ENCODE measurements around the gene INO80E. TPM values are rescaled to one million over a fixed set of nuclear protein-coding genes. Genes with fewer than 3 reads are reported as not detected.

INO80E gene
- total and polyA plus RNA-seq, 4 donors, result 46.1 to 108 (median 62.0) TPM

- H3K27me3 ChIP-seq (ENCODE audit: control insufficient read depth in 1 of 2, insufficient read depth in 2 of 2, low read length in 1 of 2), result no peaks in the 10 kb centered on the region
- 38 to 40% methylated on average over 11 to 13 of the region's 13 CpGs for WGBS, 2 donors
- intact Hi-C loops (cut with DNase I), result loop anchor here in 1 of 2 donors (10.0 kb wide), 1 partner anchor 333 kb away; no protein-coding TSS in a partner anchor
Observed at GRCh38 chr16:30027588-30028437, 31.8 kb downstream of the INO80E start.

DNA sequence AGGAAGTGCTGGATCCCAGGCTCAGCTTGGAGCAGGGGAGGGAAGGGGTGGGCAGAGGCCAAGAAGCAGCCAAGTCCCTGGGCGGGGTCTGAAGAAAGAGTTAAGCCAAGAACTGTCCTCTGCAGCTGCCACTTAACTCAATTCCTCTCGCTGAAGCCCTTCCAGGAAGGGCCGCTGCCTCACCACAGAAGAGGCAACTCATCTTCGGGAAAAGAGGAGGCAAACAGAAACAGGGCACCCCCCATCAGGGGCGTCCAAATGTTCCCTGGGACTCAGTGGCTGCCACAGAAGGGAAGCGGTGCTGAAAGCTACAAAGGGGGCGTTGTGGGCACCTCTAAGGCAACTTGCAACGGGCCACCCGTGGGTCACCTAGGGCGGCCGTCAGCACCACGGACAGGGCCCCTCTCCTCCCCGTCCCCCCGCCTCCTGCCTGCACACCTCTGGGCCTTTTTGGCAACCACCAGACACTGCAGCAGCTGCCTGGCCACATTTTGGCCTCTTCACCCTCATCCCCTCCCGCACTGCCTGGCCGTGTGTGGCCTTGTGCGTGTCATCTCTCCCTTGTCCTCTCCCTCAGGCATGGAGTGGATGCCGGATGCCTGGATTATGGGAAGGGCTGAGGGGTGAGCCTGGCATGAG, 32.5 kb downstream of the INO80E start:
- Histone ChIP-seq H3K9me3 (ENCODE audit: control insufficient read depth, low read length) (no peaks in the 10 kb centered on the region), H3K4me1 (ENCODE audit: control insufficient read depth in 1 of 2, insufficient read depth in 2 of 2, low read length in 2 of 2) (no peaks in the 10 kb centered on the region), H3K36me3 (ENCODE audit: control insufficient read depth in 1 of 2, insufficient read depth in 2 of 2, low read length in 1 of 2) (no peaks in the 10 kb centered on the region), H3K27me3 (ENCODE audit: control insufficient read depth in 1 of 2, insufficient read depth in 2 of 2, low read length in 1 of 2) (no peaks in the 10 kb centered on the region), H3K27ac (ENCODE audit: low read depth in 1 of 2, low read length in 2 of 2) (no peak overlapping the region), H3K4me3 (ENCODE audit: low read length in 2 of 2) (no peak overlapping the region)
- DNase-seq, result no peak
- 9 to 13% methylated on average over 18 of the region's 18 CpGs for WGBS, 2 donors
- intact Hi-C loops (cut with DNase I), result loop anchor here in 1 of 2 donors (10.0 kb wide), 1 partner anchor 334 kb away; no protein-coding TSS in a partner anchor
- ATAC-seq (ENCODE audit: low FRiP score), result no peak

More at GRCh38 chr16:30027588-30028437, 31.8 kb downstream of the INO80E start:
- H3K9me3 ChIP-seq (ENCODE audit: control insufficient read depth, low read length), result no peaks in the 10 kb centered on the region
- ATAC-seq (ENCODE audit: low FRiP score) (no peak), DNase-seq (no peak)
- H3K27ac ChIP-seq (ENCODE audit: low read depth in 1 of 2, low read length in 2 of 2), result no peak overlapping the region
- no peaks in the 10 kb centered on the region for H3K4me1 ChIP-seq (ENCODE audit: control insufficient read depth in 1 of 2, insufficient read depth in 2 of 2, low read length in 2 of 2)
- no peak overlapping the region for H3K4me3 ChIP-seq (ENCODE audit: low read length in 2 of 2)
- no peaks in the 10 kb centered on the region for H3K36me3 ChIP-seq (ENCODE audit: control insufficient read depth in 1 of 2, insufficient read depth in 2 of 2, low read length in 1 of 2)

DNA sequence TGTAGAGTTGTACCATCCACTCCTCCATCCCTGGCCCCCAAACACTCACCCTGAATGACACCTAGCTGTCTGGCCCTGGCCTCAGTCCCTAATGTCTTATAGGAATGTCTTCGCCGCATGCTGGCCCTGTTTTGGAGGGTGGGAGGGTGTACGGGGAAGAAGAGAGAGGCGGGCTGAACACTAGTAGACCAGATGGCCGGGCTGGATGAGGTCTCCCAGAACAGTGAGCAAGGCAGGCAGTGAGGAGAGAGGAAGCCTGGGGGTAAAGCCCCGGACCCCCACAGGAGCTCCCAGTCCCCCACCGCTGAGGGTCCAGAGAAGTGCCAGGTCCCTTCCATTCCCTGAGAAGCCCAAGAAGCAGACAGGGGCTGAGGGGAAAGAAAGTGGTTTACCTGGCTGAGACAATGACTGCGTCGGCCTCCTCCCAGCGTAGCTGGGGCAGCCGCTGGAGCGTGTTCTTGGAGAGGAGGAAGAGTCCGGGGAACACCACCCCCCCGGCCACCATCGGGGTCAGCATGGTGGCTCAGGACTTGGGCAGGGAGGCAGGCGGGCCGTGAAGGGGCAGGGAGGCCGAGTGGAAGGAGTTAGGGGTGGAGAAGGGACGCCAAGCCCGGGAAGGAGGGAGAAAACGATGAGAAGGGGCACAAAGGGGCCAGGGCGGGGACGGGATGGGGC, 34.1 kb downstream of the INO80E start:
- ATAC-seq (ENCODE audit: low FRiP score) (no peak), DNase-seq (no peak)
- WGBS, 2 donors, result 20 to 22% methylated on average over 23 of the region's 23 CpGs
- Histone ChIP-seq H3K27me3 (ENCODE audit: control insufficient read depth in 1 of 2, insufficient read depth in 2 of 2, low read length in 1 of 2) (no peaks in the 10 kb centered on the region), H3K27ac (ENCODE audit: low read depth in 1 of 2, low read length in 2 of 2) (no peak overlapping the region), H3K4me3 (ENCODE audit: low read length in 2 of 2) (no peak overlapping the region), H3K36me3 (ENCODE audit: control insufficient read depth in 1 of 2, insufficient read depth in 2 of 2, low read length in 1 of 2) (no peaks in the 10 kb centered on the region), H3K4me1 (ENCODE audit: control insufficient read depth in 1 of 2, insufficient read depth in 2 of 2, low read length in 2 of 2) (no peaks in the 10 kb centered on the region), H3K9me3 (ENCODE audit: control insufficient read depth, low read length) (no peaks in the 10 kb centered on the region)
- intact Hi-C loops (cut with DNase I), result no loop called here

DNA sequence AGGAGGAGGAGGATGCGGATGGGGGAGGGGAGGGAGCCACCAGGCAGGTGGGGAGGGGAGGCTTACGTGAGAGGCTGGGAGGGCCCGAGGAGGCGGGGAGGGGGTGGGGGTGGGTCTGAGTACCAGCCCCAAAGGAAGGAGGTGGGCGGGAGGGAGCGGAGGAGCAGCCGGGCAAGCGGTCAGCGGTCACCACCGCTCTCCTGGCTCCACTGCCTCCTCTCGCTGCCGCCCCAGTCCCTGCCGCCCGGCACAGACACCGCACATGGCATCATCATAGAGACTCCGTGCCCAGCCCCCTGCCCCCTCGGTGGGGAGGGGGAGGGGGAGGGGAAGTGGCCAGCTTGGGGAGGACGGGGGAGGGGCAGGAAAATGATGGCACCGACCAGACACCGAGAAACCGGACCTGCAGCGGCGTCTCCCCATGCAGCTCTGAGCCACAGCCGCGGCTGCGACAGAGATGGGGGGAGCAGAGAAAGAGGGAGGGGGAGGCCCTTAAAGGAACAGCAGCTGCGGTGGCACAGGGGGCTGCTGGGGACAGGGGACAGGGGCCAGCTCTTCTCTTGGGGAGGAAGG, 34.9 kb downstream of the INO80E start, which contains the start of gene TLCD3B:
TSS of gene TLCD3B (minus strand) at position 431 of the 573 bp plus-strand sequence. CDS start 744 bp downstream, outside the sequence.
- Histone ChIP-seq H3K4me1 (ENCODE audit: control insufficient read depth in 1 of 2, insufficient read depth in 2 of 2, low read length in 2 of 2) (no peaks in the 10 kb centered on the region), H3K27ac (ENCODE audit: low read depth in 1 of 2, low read length in 2 of 2) (no peak within 1 kb of the TSS), H3K27me3 (ENCODE audit: control insufficient read depth in 1 of 2, insufficient read depth in 2 of 2, low read length in 1 of 2) (no peaks in the 10 kb centered on the region), H3K9me3 (ENCODE audit: control insufficient read depth, low read length) (no peaks in the 10 kb centered on the region), H3K4me3 (ENCODE audit: low read length in 2 of 2) (no peak within 1 kb of the TSS), H3K36me3 (ENCODE audit: control insufficient read depth in 1 of 2, insufficient read depth in 2 of 2, low read length in 1 of 2) (no peaks in the 10 kb centered on the region)
- intact Hi-C loops (cut with DNase I), result no loop called here
- WGBS, 2 donors, result 1% methylated on average over 19 to 27 of the region's 27 CpGs
- ATAC-seq (ENCODE audit: low FRiP score) (no peak), DNase-seq (no peak)

- H3K27ac ChIP-seq (ENCODE audit: low read depth in 1 of 2, low read length in 2 of 2), result no peak overlapping the region
- H3K9me3 ChIP-seq (ENCODE audit: control insufficient read depth, low read length), result no peaks in the 10 kb centered on the region
- H3K27me3 ChIP-seq (ENCODE audit: control insufficient read depth in 1 of 2, insufficient read depth in 2 of 2, low read length in 1 of 2), result no peaks in the 10 kb centered on the region
- no peak overlapping the region for H3K4me3 ChIP-seq (ENCODE audit: low read length in 2 of 2)
- WGBS, 2 donors, result 17 to 18% methylated on average over 11 of the region's 11 CpGs
- DNase-seq (no peak), ATAC-seq (ENCODE audit: low FRiP score) (no peak)
- no peaks in the 10 kb centered on the region for H3K4me1 ChIP-seq (ENCODE audit: control insufficient read depth in 1 of 2, insufficient read depth in 2 of 2, low read length in 2 of 2)
- intact Hi-C loops (cut with DNase I), result no loop called here
- no peaks in the 10 kb centered on the region for H3K36me3 ChIP-seq (ENCODE audit: control insufficient read depth in 1 of 2, insufficient read depth in 2 of 2, low read length in 1 of 2)
Observed at GRCh38 chr16:30031477-30031918, 35.5 kb downstream of the INO80E start.

DNA sequence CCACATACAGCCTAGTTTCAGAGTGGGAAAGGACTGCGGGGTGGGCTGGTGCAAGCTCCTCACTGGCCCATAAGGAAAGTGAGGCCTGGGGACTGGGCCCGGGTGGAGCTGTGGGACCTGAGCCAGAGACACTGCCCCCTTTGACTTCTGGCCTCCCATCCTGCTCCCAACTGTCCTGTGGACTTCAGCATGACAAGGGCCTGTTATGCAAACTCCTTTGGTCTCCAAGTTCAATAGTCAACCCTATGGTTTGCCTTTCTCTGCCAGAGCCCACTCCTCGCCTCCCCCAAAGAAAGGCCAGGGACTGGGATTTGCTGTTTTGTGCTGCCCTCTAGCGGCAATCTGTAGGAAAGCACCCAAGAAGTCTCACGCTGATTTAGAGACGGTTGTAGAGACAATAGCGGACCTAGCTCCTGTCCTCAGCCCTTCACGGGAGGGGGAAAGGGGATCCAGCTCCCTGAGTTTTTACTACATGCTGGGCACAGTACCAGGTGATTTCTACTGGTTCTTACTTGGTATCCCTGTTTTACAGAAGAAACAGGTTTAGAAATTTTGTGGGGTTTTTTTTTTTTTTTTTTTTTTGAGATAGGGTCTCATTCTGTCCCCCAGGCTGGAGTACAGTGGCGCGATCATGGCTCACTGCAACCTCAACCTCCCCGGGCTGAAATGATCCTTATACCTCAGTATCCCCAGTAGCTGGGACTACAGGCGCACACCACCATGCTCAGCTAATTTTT, 36.2 kb downstream of the INO80E start:
- Histone ChIP-seq H3K27ac (ENCODE audit: low read depth in 1 of 2, low read length in 2 of 2) (no peak overlapping the region), H3K36me3 (ENCODE audit: control insufficient read depth in 1 of 2, insufficient read depth in 2 of 2, low read length in 1 of 2) (no peaks in the 10 kb centered on the region), H3K9me3 (ENCODE audit: control insufficient read depth, low read length) (no peaks in the 10 kb centered on the region), H3K4me3 (ENCODE audit: low read length in 2 of 2) (no peak overlapping the region), H3K4me1 (ENCODE audit: control insufficient read depth in 1 of 2, insufficient read depth in 2 of 2, low read length in 2 of 2) (no peaks in the 10 kb centered on the region), H3K27me3 (ENCODE audit: control insufficient read depth in 1 of 2, insufficient read depth in 2 of 2, low read length in 1 of 2) (no peaks in the 10 kb centered on the region)
- intact Hi-C loops (cut with DNase I), result no loop called here
- WGBS, 2 donors, result 21 to 27% methylated on average over 12 of the region's 12 CpGs
- no peak for DNase-seq
- peak; percentile 53 for ATAC-seq (ENCODE audit: low FRiP score)

GRCh38 chr16:30033270-30033669, 37.2 kb downstream of the INO80E start:
- Histone ChIP-seq H3K36me3 (ENCODE audit: control insufficient read depth in 1 of 2, insufficient read depth in 2 of 2, low read length in 1 of 2) (no peaks in the 10 kb centered on the region), H3K9me3 (ENCODE audit: control insufficient read depth, low read length) (no peaks in the 10 kb centered on the region), H3K4me3 (ENCODE audit: low read length in 2 of 2) (no peak overlapping the region), H3K27ac (ENCODE audit: low read depth in 1 of 2, low read length in 2 of 2) (no peak overlapping the region), H3K27me3 (ENCODE audit: control insufficient read depth in 1 of 2, insufficient read depth in 2 of 2, low read length in 1 of 2) (no peaks in the 10 kb centered on the region), H3K4me1 (ENCODE audit: control insufficient read depth in 1 of 2, insufficient read depth in 2 of 2, low read length in 2 of 2) (no peaks in the 10 kb centered on the region)
- intact Hi-C loops (cut with DNase I), result no loop called here
- ATAC-seq (ENCODE audit: low FRiP score) (no peak), DNase-seq (no peak)
- whole genome bisulfite sequencing, 2 donors, result 64 to 68% methylated on average over 7 of the region's 7 CpGs

DNA sequence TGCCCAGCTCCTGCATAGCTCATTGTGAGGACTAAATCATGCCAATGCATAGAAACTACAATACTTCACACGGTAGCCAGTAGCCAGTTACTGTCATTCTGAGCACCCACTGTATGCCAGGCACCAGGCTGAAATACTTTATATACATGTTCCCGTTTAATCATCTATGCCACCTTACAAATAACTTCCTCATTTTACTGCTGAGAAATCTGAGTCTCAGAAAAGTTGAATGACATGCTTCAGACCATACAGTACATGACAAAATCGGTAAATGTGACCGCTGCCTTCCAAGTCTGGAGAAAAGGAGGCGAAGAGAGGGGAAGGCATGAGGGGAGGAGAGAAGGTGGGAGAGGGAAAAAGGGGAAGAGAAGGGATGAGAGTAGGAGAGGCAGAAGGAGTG, 44.2 kb downstream of the INO80E start:
- intact Hi-C loops (cut with DNase I), result no loop called here

More for the DNA sequence above, 44.2 kb downstream of the INO80E start:
- Histone ChIP-seq H3K4me3 (ENCODE audit: low read length in 2 of 2) (no peak overlapping the region), H3K36me3 (ENCODE audit: control insufficient read depth in 1 of 2, insufficient read depth in 2 of 2, low read length in 1 of 2) (no peaks in the 10 kb centered on the region), H3K27me3 (ENCODE audit: control insufficient read depth in 1 of 2, insufficient read depth in 2 of 2, low read length in 1 of 2) (no peaks in the 10 kb centered on the region), H3K9me3 (ENCODE audit: control insufficient read depth, low read length) (no peaks in the 10 kb centered on the region), H3K27ac (ENCODE audit: low read depth in 1 of 2, low read length in 2 of 2) (no peak overlapping the region), H3K4me1 (ENCODE audit: control insufficient read depth in 1 of 2, insufficient read depth in 2 of 2, low read length in 2 of 2) (no peaks in the 10 kb centered on the region)
- no peak for DNase-seq
- no peak for ATAC-seq (ENCODE audit: low FRiP score)
- WGBS, 2 donors, result 64 to 69% methylated on average over 5 of the region's 5 CpGs
